ENCODE results near the gene TES.

GRCh38 chr7:116242759-116243158, 32.4 kb downstream of the TES start:
- TF ChIP-seq POLR2A (IDR thresholded peaks at IDR 0.05) = no peak
- TF ChIP-seq CTCF (IDR thresholded peaks at IDR 0.05) = no peak

Measured in uterus (tissue), 2 donors.